ENCODE measurements around the gene GPSM1.

GPSM1 gene

DNA sequence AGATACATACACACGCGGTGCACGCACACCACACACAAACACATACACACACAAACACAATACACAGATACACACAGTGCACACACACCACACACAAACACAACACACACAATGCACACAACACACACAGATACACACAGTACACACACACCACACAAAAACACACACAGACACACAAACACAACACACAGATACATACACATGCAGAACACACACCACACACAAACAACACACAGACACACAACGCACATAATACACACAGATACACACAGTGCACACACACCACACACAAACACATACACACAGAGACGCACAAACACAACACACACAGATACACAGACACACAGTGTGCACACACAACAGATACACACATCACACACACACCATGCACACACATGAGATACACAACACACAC, 17.5 kb upstream of the GPSM1 start:
- TF ChIP-seq, protein P1, sequence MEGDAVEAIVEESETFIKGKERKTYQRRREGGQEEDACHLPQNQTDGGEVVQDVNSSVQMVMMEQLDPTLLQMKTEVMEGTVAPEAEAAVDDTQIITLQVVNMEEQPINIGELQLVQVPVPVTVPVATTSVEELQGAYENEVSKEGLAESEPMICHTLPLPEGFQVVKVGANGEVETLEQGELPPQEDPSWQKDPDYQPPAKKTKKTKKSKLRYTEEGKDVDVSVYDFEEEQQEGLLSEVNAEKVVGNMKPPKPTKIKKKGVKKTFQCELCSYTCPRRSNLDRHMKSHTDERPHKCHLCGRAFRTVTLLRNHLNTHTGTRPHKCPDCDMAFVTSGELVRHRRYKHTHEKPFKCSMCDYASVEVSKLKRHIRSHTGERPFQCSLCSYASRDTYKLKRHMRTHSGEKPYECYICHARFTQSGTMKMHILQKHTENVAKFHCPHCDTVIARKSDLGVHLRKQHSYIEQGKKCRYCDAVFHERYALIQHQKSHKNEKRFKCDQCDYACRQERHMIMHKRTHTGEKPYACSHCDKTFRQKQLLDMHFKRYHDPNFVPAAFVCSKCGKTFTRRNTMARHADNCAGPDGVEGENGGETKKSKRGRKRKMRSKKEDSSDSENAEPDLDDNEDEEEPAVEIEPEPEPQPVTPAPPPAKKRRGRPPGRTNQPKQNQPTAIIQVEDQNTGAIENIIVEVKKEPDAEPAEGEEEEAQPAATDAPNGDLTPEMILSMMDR (IDR thresholded peaks at IDR 0.05; ENCODE audit: low read depth, low read length, missing control alignments), result no peak
- no peak for DNase-seq (ENCODE audit: extremely low read depth, low read depth)
- H3K4me3 ChIP-seq (replicated peaks; ENCODE audit: low read depth, low read length), result no peak overlapping the region

GRCh38 chr9:136310273-136311030, 16.9 kb upstream of the GPSM1 start:
- TF ChIP-seq, protein P1 (IDR thresholded peaks at IDR 0.05; ENCODE audit: low read depth, low read length, missing control alignments), result no peak
- H3K4me3 ChIP-seq (replicated peaks; ENCODE audit: low read depth, low read length), result no peak overlapping the region
- no peak for DNase-seq (ENCODE audit: extremely low read depth, low read depth)

DNA sequence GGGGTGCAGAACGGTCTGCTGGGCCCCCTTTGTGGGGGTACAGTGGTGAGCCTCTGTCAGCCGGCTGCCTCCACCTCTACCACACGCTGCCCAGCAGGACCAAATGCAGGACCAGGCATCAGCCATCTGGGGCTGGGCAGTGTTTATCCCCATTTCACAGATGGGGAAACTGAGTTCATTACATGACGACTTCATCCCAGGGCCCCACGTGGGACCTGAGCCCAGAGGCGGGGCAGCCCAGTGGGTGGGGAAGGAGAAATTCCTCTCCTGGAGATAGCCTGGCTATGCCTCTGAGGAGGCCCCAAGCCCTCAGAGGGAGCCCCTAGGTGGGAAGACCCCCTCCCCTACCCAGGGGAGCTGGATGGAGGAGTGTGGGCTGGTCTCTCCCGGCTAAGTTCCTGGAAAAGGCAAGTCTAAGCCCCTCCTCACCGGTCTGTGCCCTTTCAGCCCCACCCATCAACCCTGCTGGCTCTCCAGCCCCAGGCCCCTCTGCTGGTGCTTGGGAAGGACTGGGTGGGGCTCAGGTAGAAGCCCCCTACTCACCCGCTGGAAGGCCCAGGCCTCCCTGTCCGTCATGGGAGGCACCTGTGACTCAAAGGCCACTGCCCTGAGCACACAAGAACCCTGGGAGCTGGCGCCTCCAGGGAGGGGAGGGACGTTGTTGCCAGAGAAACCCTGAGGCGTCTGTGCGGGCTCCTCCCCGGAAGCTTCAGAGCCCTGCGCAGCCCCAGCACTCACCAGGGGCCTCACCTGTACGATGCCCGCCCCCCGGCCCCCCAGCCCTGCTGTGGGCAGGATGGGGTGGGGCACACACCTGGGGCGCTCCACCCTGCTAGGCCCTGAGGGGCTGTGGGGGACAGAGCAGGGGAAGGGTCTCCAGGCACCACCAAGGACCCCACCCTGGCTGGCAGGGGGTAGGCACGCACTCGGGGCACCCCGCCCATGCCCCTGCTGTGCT, 16.0 kb upstream of the GPSM1 start:
- TF ChIP-seq, protein P1 (IDR thresholded peaks at IDR 0.05; ENCODE audit: low read depth, low read length, missing control alignments), result no peak
- no peak for DNase-seq (ENCODE audit: extremely low read depth, low read depth)
- H3K4me3 ChIP-seq (replicated peaks; ENCODE audit: low read depth, low read length), result no peak overlapping the region

- no peak for DNase-seq (ENCODE audit: extremely low read depth, low read depth)
- TF ChIP-seq, protein P1 (IDR thresholded peaks at IDR 0.05; ENCODE audit: low read depth, low read length, missing control alignments), result no peak
- no peak overlapping the region for H3K4me3 ChIP-seq (replicated peaks; ENCODE audit: low read depth, low read length)
Measured at GRCh38 chr9:136312009-136312375, 15.3 kb upstream of the GPSM1 start.

- no peak for DNase-seq (ENCODE audit: extremely low read depth, low read depth)
- TF ChIP-seq, protein P1 (IDR thresholded peaks at IDR 0.05; ENCODE audit: low read depth, low read length, missing control alignments), result peak; percentile 87
- no peak overlapping the region for H3K4me3 ChIP-seq (replicated peaks; ENCODE audit: low read depth, low read length)
Measured at GRCh38 chr9:136312436-136312835, 14.9 kb upstream of the GPSM1 start.

- H3K4me3 ChIP-seq (replicated peaks; ENCODE audit: low read depth, low read length), result no peak overlapping the region
- TF ChIP-seq, protein P1 (IDR thresholded peaks at IDR 0.05; ENCODE audit: low read depth, low read length, missing control alignments), result no peak
- DNase-seq (ENCODE audit: extremely low read depth, low read depth), result no peak
Measured at GRCh38 chr9:136313111-136314055, 14.0 kb upstream of the GPSM1 start.

All from HFF-Myc (cell line).